Measurements from ENCODE around the gene TECPR1. TPM values are rescaled to one million over a fixed set of nuclear protein-coding genes. Genes with fewer than 3 reads are reported as not detected.

Gene TECPR1
- total RNA-seq, 1 donor from 2014 or later = 62.5 TPM

DNA sequence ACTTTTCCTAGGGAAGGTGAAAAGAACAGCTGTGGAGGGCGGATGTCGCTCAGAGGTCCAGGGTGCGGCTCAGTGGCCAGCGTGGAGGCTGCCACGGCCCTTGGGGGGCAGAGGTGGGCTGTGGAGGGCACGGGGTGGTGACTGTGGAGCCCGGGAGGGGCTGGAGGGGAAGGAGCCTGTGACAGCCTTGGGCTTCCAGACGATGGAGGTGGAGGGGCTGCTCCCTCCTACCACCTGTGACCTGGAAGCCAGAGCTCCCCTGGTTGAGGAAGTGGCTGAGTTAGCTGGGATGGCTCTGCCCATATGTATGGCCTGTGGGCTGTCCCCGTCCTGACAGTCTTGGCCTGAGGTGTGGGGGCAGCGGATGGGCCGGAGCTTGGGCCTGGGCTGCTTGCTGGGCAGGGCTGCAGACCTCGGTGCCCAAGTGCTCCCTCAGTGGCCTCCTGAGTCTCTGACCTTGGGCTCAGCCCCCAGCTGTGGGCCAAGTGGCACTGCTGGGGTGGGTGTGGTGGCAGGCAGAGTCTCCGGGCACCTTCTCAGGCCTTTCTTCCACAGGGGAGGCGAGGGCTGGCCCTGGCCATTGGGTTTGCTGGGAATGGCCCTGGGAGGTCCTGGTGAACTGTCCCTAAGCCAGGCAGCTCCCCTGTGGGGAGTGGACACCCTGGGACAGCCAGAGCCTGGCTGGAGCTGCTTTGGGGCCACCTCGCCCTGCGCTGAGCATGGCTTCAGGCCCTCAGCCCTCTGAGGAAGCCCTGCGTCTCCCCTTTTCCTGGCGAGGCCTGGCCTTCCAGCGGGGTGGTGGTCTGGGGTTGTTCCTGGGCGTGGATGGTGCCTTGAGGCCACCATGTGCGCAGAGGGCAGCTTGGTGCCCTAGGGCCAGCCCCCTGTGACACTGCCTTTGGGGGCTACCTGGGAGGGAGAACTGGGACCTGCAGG lies 33.4 kb upstream of the TECPR1 start:
- DNase-seq (ENCODE audit: low read depth) = peak; percentile 40

DNA sequence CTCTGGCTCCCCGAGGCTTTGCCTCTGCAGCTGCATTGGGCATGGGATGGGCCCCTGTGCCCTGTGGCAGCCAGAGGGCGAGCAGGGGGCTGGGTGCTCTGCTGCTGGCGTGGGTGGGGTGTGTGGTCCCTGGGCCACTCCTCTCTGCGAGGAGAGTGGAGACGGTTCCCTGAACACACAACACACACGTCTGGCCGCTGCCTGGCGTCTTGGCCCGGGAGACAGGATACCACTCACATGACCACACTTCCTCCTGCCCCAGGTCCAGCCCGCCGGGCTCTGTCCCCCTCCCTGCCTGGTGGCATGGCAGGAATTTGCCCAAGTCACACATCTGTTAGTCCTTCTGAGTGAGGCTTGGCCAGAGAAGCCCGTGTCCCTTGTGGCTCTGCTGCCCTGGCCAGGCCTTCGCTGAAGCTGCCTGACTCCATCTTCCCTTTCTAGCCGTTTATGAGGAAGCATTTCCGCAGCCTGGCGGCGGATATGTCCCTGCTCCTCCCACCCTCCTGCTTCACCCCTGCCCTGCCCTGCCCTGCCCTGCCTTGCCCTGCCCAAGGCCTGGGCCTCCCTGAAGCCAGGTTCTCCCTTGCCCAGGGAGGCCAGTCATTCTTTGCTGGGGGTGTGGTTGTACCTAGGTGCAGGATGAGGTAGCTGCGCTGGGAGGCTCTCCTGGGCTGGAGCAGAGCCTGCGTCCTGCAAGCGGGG lies 32.5 kb upstream of the TECPR1 start:
- DNase-seq (ENCODE audit: low read depth) = peak; percentile 99

DNA sequence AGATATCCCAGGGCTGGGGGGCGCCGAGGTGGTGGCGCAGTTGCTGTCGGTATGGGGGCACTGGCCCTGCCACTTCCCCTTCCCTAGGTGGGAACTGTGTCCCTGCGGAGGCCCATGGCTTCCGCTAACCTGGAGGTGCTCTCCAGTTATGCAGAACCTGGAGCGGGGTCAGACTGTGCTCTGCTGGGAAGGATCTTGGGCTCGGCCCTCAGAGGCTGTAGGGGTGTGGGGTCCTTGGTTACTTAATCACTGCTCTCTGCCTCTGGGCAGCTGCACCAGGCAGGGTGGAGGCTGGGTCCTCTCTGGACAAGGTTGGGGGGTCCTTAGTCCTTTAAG lies 31.8 kb upstream of the TECPR1 start:
- DNase-seq (ENCODE audit: low read depth) = no peak

DNA sequence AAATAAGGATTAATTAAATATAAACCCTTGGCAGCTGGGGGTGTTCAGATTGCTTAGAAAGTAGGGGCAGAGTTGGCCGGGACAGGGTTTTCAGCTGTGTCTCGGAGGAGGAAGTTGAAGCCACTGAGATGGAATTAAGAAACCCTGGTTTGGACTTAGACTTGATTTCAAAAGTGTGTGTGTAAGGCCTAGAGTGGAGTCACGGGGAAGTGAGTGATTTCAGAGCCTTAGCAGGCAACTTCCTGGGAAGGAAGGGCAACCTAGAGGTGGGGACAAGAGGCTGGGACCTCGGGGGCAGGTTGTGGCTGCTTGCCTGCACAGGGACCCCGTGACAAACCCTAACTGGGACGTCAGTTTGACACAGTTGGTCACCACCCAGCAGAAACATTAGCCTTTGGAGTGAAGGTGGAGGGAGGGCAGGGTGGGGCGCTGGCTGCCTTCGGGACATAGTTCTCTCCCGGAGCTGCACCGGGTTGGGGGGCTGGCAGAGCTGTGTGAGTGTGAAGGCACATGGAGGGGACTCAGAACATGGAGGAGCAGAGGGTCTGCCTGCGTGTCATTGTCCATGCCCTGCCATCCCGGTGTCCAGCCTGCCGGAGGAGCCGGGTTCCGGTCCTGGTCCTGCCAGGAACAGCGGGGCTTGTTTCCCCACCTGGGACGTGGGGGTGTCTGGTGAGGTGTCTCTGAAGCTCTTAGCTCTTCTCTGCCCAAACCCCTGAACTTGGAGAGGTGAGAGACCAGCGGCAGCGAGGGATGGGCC lies 31.3 kb upstream of the TECPR1 start:
- peak; percentile 69 for DNase-seq (ENCODE audit: low read depth)

DNA sequence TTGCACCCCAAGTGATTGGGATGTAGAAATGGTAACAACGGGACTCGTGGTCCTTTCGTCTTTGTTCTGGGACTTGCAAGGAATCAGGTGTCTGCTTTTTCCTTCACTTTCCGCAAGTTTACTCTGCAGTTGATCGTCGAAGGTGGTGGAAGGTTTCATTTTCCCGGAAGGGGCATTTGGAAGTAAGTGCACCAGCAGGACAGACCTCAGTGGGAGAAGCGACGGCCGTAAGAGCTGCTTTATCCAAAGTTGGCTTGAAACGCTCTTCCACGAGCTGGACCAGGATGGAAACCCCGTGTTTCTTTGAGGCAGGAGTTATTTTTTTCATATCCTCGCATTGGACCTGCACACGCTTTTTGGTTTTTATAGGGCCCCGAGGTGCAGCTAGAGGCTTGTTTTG lies 30.7 kb upstream of the TECPR1 start:
- peak; percentile 35 for DNase-seq (ENCODE audit: low read depth)

DNA sequence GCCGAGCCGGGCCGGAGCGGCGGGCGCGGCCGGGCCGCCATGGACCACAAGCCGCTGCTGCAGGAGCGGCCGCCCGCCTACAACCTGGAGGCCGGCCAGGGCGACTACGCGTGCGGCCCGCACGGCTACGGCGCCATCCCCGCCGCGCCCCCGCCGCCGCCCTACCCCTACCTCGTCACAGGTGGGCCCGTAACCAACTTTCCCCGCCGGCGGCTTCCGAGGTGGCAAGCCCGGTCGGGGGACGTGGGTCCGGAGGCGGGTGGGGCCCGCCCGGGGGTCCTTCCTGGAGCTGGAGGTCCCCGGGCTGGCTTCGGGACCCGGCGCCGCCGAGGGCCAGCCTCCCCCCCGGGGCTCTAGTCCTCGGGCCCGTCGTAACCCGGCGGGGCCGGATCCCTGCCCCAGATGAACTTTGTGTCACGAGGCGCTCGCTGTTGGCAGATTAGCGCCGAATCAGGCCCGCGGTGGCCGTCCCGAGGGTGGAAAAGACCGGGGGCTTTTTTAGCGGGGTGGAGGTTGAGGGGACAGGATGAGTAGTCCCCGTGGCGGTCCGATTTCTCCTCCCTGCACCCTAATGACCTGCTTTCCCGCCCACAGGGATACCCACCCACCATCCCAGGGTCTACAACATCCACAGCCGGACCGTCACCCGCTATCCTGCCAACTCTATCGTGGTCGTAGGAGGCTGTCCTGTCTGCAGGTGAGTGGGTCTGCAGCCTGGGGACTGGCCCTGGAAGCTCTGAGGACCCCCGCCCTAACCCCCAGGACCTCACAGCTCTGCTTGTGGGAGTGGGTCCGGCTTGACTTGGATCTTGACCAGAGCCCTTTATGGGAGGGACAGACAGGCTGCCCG lies 29.9 kb upstream of the TECPR1 start:
- DNase-seq (ENCODE audit: low read depth) = peak; percentile 43

DNA sequence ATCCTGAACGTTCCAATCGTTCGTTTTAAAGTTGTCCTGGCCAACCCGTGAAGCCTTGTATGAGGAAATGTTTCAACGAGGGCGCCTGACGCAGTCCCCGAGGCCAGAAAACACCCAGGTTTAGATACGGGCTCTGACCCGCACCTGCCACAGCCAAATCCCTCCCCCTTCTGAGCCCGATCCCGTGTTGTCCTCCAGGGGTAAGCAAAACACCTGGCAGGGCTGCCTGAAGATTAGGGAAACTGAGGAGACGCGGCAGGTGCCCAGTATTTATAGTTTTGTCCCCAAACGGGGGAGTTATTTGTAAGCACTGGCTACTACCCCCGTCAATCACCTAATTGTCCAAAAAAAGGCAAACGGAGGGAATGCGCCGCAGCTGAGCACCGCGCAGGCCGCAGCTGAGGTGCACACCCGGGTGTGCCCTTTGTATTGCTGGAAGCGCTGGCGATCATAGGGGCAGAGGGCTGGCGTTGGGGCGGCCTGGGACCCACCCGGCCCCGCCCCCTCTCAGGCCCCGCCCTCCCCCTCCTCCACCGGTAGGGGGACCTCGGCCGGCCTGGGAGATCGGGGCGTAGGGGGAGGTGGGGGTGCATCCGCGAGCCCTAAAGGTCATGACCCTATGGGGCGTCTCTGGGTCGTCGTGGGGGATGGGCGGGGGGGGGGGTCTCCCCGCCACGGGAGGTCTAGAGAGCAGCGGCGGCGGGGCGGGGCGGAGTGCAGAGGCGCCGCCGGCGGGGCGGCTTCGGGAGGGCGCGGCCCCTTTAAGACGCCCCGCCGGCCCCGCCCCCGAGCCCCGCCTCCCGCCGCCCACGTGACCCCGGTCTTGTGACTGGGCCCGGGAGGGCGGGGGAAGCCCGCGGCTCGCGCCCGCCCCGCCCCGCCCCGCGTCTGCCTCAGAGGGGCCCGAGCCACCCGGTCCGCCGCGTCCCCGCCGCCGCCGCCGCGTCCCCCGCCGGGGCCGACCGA lies 29.0 kb upstream of the TECPR1 start, which contains the start of gene BRI3:
Gene BRI3, plus strand, starts transcription at position 896 of the 966 bp plus-strand sequence. CDS start 110 bp downstream, outside the sequence.
- peak; percentile 94 for DNase-seq (ENCODE audit: low read depth)

DNA sequence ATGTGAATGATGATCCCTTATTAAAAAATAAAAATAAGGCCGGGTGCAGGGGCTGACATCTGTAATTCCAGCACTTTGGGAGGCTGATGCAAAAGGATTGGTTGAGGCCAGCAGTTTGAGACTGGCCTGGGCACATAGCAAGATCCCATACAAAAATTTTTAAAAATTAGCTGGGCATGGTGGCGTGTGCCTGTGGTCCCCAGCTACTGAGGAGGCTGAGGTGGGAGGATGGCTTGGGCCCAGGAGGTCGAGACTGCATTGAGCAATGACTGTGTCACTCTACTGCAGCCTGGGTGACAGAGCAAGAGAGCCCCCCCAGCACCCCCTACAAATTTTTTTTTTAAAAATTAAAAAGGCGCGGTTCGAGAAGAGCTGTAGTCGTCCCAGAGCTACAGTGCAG lies 28.3 kb upstream of the TECPR1 start:
- DNase-seq (ENCODE audit: low read depth) = no peak

DNA sequence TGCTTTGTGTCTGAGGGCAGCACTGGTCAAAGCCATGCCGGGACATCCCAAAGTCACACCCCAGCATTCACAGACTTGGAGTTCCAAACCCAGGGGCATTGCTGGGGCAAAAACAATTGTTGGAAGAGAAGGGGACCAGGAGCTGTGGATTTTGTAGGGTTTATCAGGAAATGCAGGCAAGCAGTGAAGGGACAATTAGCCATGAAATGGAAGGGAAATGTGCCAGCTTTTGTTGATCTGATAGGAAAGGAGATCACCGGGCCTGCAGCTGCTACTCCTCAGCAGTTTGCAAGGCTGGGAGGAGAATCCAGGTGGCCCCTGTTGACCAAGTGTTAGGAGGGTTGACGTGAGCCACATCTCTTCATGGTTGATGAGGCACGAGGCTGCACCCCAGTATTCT lies 26.9 kb upstream of the TECPR1 start:
- no peak for DNase-seq (ENCODE audit: low read depth)

DNA sequence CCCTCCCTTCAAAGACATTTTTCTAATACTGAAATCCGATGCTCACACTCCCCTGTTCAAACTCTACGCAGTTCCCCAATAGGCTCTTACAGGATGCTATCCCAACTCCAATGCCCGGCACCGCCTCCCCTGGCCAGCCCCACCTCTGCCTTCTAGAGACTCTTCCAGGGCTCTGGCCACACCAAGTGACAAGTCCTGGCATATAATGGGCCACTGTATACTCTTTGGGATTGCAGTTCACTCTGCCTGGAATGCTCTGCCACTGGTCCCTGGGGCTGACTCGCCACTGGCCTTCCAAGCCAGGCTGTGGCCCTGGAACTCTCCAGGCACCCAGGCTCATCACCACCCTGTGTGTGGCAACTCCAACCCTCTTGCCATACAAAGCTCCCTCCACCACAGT lies 26.4 kb upstream of the TECPR1 start:
- DNase-seq (ENCODE audit: low read depth) = peak; percentile 42

DNA sequence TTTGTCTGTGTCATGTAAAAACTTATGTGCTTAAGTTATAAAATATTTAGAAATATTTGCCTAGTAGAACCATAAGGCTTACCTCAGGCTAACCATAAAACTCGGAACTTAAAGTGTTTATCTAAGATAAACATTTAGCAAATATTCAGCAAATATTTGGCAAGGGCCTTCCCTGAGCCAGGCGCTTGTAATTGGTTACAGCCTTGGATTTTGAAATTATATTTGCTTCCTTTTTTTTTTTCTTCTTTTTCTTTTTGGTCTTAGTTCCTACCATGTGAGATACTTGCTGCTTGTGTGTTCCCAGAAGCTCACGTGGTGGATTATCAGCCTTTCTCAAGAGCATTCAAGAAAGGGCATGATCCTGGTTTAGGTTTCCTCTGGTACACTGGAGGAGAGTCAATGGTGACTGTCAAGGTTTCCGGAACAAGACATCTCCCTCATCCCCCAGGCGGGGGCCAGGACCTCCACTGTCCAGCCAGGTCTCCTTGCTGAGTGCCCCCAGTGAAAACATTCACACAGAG lies 24.3 kb upstream of the TECPR1 start:
- no peak for DNase-seq (ENCODE audit: low read depth)

DNA sequence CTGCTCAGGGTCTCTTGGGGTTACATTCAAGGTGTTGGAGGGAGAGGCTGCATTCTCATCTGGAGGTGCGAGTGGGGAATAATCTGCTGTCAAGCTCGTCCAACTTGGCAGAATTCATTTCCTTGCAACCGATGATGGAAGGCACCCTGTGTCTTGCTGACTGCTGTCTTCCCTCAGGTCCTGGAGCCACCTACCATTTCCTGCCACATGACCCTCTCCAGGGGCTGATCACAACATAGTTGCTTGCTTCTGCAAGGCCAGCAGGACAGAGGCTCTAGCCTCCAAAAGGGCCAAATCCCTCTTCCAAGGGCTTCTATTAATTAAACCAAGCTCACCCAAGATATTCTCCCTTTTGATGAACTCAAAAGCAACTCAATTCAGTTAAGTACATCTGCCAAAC lies 15.3 kb upstream of the TECPR1 start:
- DNase-seq (ENCODE audit: low read depth) = no peak

DNA sequence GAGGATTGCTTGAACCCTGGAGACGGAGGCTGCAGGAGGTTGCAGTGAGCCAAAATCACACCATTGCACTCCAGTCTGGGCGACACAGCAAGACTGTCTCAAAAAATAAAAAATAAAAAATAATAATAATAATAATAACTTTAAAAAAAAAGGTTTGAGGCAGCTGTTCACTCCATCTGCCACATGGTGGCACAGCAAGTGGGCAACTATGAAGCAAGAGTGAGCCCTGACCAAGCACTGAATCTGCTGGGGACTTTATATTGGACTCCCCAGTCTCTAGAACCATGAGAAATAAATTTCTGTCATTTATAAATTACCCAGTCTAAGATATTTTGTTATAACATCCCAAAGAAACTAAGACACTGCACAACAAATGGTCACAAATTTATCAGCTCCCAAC lies 14.8 kb upstream of the TECPR1 start:
- peak; percentile 54 for DNase-seq (ENCODE audit: low read depth)

DNA sequence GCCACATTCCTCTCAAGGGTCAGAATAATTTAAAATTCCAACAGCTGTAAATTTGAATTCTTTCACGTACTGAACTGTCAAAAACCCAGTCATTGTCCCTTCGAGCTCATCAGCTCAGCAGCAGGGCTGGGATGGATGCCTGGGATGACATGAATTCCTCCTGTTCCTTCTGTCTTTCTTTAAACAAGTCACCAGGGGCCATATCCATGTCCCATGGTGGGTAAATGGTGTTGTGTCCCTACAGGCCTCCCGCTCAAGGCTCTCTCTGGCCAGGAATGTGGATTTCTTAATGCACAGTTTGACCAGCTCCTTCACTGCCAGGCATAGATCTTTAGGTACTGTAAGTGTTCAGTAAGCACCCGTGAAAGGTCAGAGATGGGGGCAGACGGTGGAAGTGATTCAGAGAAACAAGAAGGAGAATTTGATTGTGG lies 13.8 kb upstream of the TECPR1 start:
- DNase-seq (ENCODE audit: low read depth) = peak; percentile 88

DNA sequence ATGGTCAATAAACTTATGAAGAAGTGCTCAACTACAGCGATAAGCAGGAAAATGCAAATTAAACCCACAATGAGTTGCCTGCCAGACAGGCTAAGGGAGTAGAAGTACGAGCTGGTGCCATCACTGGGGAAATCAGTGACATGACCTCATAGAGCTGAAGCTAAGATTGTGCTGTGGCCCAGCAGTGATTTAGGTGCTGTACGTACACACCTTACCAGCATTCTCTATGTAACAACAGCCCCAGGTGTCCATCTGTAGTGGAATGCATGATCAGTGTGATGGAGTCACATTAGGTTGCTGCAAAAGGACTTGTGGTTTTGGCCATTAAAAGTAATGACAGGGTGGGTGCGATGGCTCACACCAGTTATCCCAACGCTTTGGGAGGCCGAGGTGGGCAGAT lies 5.7 kb upstream of the TECPR1 start:
- no peak for DNase-seq (ENCODE audit: low read depth)

DNA sequence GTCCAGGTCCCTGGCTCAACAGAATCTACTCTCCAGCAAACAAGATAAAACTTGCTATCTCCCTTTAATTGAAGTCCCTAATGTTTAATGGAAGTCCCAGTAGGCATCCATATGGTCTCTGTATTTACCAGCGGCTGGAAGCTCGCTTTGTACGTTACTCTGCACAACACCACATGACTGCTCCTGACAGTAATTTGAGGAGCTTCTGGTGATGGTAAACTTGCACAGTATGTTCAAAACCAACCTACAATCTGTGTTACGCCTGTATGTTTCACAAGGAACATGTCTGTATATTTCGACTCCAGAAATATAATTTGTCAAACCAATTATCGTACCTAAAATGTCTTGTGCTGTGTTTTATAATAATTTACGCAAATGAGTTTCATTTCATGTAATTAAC lies 4.4 kb upstream of the TECPR1 start:
- no peak for DNase-seq (ENCODE audit: low read depth)

DNA sequence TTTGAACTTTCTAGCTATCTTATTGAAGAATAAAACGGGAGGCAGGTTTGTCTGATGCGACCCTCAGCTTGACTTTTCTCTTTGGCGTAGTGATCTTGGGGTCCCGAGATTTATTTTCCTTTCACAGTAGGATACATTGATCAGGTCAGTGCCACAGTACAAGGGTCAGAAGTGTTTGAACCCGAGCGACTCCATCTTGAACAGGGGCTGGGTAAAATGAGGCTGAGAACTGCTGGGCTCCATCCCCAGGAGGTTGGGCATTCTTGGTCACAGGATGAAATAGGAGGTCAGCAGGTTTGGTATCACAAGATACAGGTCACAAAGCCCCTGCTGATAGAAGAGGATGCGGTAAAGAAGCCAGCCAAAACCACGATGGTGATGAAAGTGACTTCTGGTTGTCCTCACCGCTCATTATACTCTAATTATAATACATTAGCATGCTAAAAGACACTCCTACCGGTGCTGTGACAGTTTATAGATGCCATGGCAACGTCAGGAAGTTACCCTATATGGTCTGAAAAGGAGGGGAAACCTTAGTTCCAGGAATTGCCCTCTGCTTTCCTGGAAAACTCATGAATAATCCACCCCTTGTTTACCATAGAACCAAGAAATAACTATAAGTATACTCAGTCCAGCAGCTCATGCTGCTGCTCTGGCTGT lies 3.0 kb upstream of the TECPR1 start:
- no peak for DNase-seq (ENCODE audit: low read depth)

DNA sequence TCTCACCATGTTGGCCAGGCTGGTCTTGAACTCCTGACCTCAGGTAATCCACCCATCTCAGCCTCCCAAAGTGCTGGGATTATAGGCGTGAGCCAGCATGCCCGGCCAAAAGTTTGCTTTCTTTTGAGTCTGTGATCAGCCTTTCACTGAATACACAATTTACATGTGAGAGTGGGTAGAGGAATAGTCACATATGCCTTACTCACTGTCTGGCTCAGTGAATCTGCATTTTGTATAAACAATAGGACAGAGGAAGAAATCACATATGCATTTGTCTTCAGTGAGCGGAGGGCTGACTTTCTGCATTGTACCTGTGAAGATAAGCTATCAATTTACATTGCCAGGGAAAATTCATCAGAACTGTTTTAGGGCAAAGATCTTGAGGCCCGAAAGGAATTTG lies 2.5 kb upstream of the TECPR1 start:
- no peak for DNase-seq (ENCODE audit: low read depth)
